Suprapubic skin (tissue), 4 donors: ENCODE measurements around the gene MDN1.

Source experiments
- EP300 ChIP-seq: sonication (generic); formaldehyde crosslinking; IDR thresholded peaks from one replicate; pipeline ENCODE4 v1.6.1; 2017; ENCODE audit warnings: antibody characterized with exemption
- POLR2A ChIP-seq, 2 donors: fragments of 450-650 bp; IDR thresholded peaks; one replicate each; pipeline ENCODE4 v1.6.1; 2017; ENCODE audit warnings: antibody characterized with exemption in 2 of 2, mild to moderate bottlenecking in 2 of 2, moderate library complexity in 2 of 2
- POLR2AphosphoS5 ChIP-seq, 3 donors: sonication (generic); formaldehyde crosslinking; IDR thresholded peaks; one replicate each; pipeline ENCODE4 v1.6.1; 2017; ENCODE audit warnings: antibody characterized with exemption in 3 of 3
- TF ChIP-seq, protein P1 (sequence below), 2 donors: fragments of 200-600 bp in 1 of 2; fragments of 450-650 bp in 1 of 2; sonication (generic) in 1 of 2; IDR thresholded peaks; one replicate each; pipeline ENCODE4 v1.5.1; 2016 to 2019; ENCODE audit warnings: antibody characterized with exemption in 2 of 2, mild to moderate bottlenecking in 1 of 2, moderate library complexity in 1 of 2

DNA sequence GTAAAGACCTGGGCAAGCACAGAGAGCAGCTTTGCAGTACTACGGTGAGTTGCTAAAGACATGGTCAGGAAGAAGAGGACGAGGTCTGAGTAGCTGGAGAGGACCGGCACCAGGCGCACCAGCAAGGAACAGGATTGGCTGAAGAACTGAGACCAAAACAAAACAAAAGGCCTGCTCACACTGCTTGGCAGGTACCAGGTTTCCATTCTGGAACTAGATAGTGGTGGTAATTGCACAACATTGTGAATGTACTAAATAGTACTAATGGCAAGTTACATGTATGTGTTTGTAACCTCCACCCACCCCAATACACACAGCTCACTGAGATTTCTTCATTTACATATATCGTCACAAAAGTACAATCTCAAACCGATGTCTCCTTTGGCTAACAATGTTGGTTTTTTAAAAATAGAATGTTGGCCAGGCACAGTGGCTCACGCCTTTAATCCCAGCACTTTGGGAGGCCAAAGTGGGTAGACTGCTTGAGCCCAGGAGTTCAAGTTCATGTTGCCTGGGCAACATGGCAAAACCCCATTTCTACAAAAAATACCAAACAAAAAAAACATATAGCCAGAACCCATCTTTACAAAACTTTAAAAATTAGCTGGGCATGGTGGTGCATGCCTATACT is 148.5 kb downstream of the MDN1 start:
- no peak for TF ChIP-seq EP300
- TF ChIP-seq, protein P1, sequence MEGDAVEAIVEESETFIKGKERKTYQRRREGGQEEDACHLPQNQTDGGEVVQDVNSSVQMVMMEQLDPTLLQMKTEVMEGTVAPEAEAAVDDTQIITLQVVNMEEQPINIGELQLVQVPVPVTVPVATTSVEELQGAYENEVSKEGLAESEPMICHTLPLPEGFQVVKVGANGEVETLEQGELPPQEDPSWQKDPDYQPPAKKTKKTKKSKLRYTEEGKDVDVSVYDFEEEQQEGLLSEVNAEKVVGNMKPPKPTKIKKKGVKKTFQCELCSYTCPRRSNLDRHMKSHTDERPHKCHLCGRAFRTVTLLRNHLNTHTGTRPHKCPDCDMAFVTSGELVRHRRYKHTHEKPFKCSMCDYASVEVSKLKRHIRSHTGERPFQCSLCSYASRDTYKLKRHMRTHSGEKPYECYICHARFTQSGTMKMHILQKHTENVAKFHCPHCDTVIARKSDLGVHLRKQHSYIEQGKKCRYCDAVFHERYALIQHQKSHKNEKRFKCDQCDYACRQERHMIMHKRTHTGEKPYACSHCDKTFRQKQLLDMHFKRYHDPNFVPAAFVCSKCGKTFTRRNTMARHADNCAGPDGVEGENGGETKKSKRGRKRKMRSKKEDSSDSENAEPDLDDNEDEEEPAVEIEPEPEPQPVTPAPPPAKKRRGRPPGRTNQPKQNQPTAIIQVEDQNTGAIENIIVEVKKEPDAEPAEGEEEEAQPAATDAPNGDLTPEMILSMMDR (IDR thresholded peaks at IDR 0.05): no peak
- TF ChIP-seq POLR2AphosphoS5 (IDR thresholded peaks at IDR 0.05): no peak
- TF ChIP-seq POLR2A (IDR thresholded peaks at IDR 0.05): no peak
